SK-N-SH (cell line): ENCODE results near the gene SLC20A1. TPM values are rescaled to one million over a fixed set of nuclear protein-coding genes. Genes with fewer than 3 reads are reported as not detected.

Experiments used
- CTCF ChIA-PET: fragments of 300-600, 350-600 bp; formaldehyde crosslinking; extraction: SDS; loops from one replicate; lab custom pipeline; 2021; lab: Yijun Ruan, JAX
- POLR2A ChIA-PET: fragments of 350-600 bp; sonication (Branson Sonifier 250); formaldehyde crosslinking; extraction: SDS; loops from one replicate; lab custom pipeline; 2020; ENCODE audit warnings: antibody characterized with exemption, inconsistent platforms; lab: Yijun Ruan, JAX
- DNase-seq: peaks from one replicate; pipeline ENCODE4 v3.0.0; 2012
- H2AFZ ChIP-seq: fragments of 200-600 bp; sonication (generic); 2 replicates; pipeline ENCODE4 v1.8.1; 2016; ENCODE audit warnings: antibody characterized with exemption, mild to moderate bottlenecking, low read depth
- H3F3A ChIP-seq: fragments of 200-600 bp; sonication (generic); replicated peaks from 2 replicates; pipeline ENCODE3; 2016; ENCODE audit warnings: antibody characterized with exemption, mild to moderate bottlenecking; ENCODE audit not compliant: insufficient read depth
- H3K27ac ChIP-seq, 2 experiments: fragments of 200-500 bp in 1 of 2; fragments of 200-600 bp in 1 of 2; sonication (Bioruptor generic) in 1 of 2; sonication (generic), shearing (Covaris generic) in 1 of 2; 2 replicates each; pipeline versions ENCODE4 v1.5.1 to v1.6.1; 2014 to 2016; ENCODE audit warnings: low read depth in 2 of 2, inconsistent platforms in 1 of 2, low read length in 1 of 2, mild to moderate bottlenecking in 1 of 2, mixed read lengths in 1 of 2
- H3K27me3 ChIP-seq: fragments of 200-600 bp; sonication (generic), shearing (Covaris generic); 2 replicates; pipeline ENCODE4 v1.6.1; 2016; ENCODE audit warnings: mixed run types; ENCODE audit not compliant: insufficient read depth
- H3K36me3 ChIP-seq, 2 experiments: fragments of 200-500 bp in 1 of 2; fragments of 200-600 bp in 1 of 2; sonication (Bioruptor generic) in 1 of 2; sonication (generic) in 1 of 2; replicated peaks in 1 of 2; 2 replicates each; pipeline versions ENCODE3 to v1.5.1; 2014 to 2016; ENCODE audit warnings: low read length in 1 of 2, mild to moderate bottlenecking in 1 of 2; ENCODE audit not compliant: insufficient read depth in 2 of 2, control insufficient read depth in 1 of 2
- H3K4me1 ChIP-seq, 2 experiments: fragments of 200-500 bp in 1 of 2; fragments of 200-600 bp in 1 of 2; sonication (Bioruptor generic) in 1 of 2; sonication (generic), shearing (Covaris generic) in 1 of 2; 2 replicates each; pipeline versions ENCODE4 v1.5.1 to v1.6.1; 2014 to 2016; ENCODE audit warnings: low read depth in 1 of 2, low read length in 1 of 2, mixed run types in 1 of 2; ENCODE audit not compliant: insufficient read depth in 2 of 2, control insufficient read depth in 1 of 2
- H3K4me2 ChIP-seq: fragments of 200-600 bp; sonication (generic), shearing (Covaris generic); 2 replicates; pipeline ENCODE4 v1.6.1; 2017; ENCODE audit warnings: mixed run types
- H3K4me3 ChIP-seq, 2 experiments: fragments of 200-500 bp in 1 of 2; fragments of 200-600 bp in 1 of 2; sonication (Bioruptor generic) in 1 of 2; sonication (generic), shearing (Covaris generic) in 1 of 2; 2 replicates each; pipeline versions ENCODE4 v1.5.1 to v1.8.1; 2014 to 2016; ENCODE audit warnings: low read depth in 2 of 2, inconsistent platforms in 1 of 2, low read length in 1 of 2, mild to moderate bottlenecking in 1 of 2, mixed read lengths in 1 of 2, moderate library complexity in 1 of 2
- H3K79me2 ChIP-seq: fragments of 200-600 bp; sonication (generic); 2 replicates; pipeline ENCODE4 v1.8.1; 2017; ENCODE audit warnings: mild to moderate bottlenecking; ENCODE audit not compliant: insufficient read depth
- H3K9ac ChIP-seq: fragments of 200-600 bp; sonication (generic); 2 replicates; pipeline ENCODE4 v1.6.1; 2017; ENCODE audit warnings: mixed run types
- H3K9me2 ChIP-seq: fragments of 200-600 bp; sonication (generic); 2 replicates; pipeline ENCODE4 v1.6.1; 2017; ENCODE audit warnings: mixed run types
- H3K9me3 ChIP-seq: fragments of 200-600 bp; sonication (generic); 2 replicates; pipeline ENCODE4 v1.6.1; 2017; ENCODE audit warnings: mixed run types, mild to moderate bottlenecking, moderate library complexity
- H4K20me1 ChIP-seq: fragments of 200-600 bp; sonication (generic); 2 replicates; pipeline ENCODE4 v1.6.1; 2017; ENCODE audit warnings: mild to moderate bottlenecking, mixed run types; ENCODE audit not compliant: insufficient read depth
- CHD2 ChIP-seq: fragments of 150-350 bp; IDR thresholded peaks from 2 replicates; pipeline ENCODE4 v1.6.1; 2018; ENCODE audit warnings: low read length; ENCODE audit not compliant: partially characterized antibody
- EP300 ChIP-seq, 2 experiments: IDR thresholded peaks; 2 replicates each; pipeline versions ENCODE4 v1.4.0 to v1.6.1; 2012; ENCODE audit warnings: borderline replicate concordance in 1 of 2, low read depth in 1 of 2, low read length in 1 of 2
- EZH2phosphoT487 ChIP-seq: fragments of 200-600 bp; sonication (generic); IDR thresholded peaks from 2 replicates; pipeline ENCODE4 v1.6.1; 2017; ENCODE audit warnings: low read depth, mixed run types, mild to moderate bottlenecking, antibody characterized with exemption, moderate library complexity, borderline replicate concordance
- FOSL2 ChIP-seq: IDR thresholded peaks from 2 replicates; pipeline ENCODE4 v1.4.0; 2012; ENCODE audit warnings: low read depth, mild to moderate bottlenecking, moderate library complexity, borderline replicate concordance
- FOXM1 ChIP-seq: IDR thresholded peaks from 2 replicates; pipeline ENCODE4 v1.4.0; 2012; ENCODE audit warnings: low read depth, mild to moderate bottlenecking
- GABPA ChIP-seq: IDR thresholded peaks from 2 replicates; pipeline ENCODE4 v1.4.0; 2012; ENCODE audit warnings: low read depth, mild to moderate bottlenecking
- GATA2 ChIP-seq: sonication (generic); formaldehyde crosslinking; IDR thresholded peaks from 2 replicates; pipeline ENCODE4 v1.5.0; 2020; ENCODE audit warnings: mild to moderate bottlenecking, missing genetic modification reagents
- MAX ChIP-seq: IDR thresholded peaks from 2 replicates; pipeline ENCODE4 v1.4.0; 2012; ENCODE audit warnings: low read depth
- MEF2A ChIP-seq: IDR thresholded peaks from 2 replicates; pipeline ENCODE4 v1.4.0; 2012; ENCODE audit warnings: low read depth, borderline replicate concordance
- NFIC ChIP-seq: IDR thresholded peaks from 2 replicates; pipeline ENCODE4 v1.4.0; 2012; ENCODE audit warnings: borderline replicate concordance
- NRF1 ChIP-seq: IDR thresholded peaks from 2 replicates; pipeline ENCODE4 v1.6.1; 2012; ENCODE audit warnings: low read depth, mild to moderate bottlenecking, low read length
- POLR2AphosphoS5 ChIP-seq: IDR thresholded peaks from 2 replicates; pipeline ENCODE4 v1.6.1; 2012; ENCODE audit warnings: low read depth, low read length
- REST ChIP-seq: IDR thresholded peaks from 2 replicates; pipeline ENCODE4 v1.6.1; 2012; ENCODE audit warnings: mild to moderate bottlenecking, low read depth, low read length, moderate library complexity
- SIN3A ChIP-seq: IDR thresholded peaks from 2 replicates; pipeline ENCODE4 v1.6.1; 2012; ENCODE audit warnings: low read depth, mild to moderate bottlenecking, low read length, moderate library complexity, borderline replicate concordance
- SMC3 ChIP-seq: IDR thresholded peaks from 2 replicates; pipeline ENCODE4 v1.6.1; 2012; ENCODE audit warnings: low read depth, low read length, improper control_type of control experiment
- TCF12 ChIP-seq: IDR thresholded peaks from 2 replicates; pipeline ENCODE4 v1.4.0; 2012
- TEAD4 ChIP-seq: IDR thresholded peaks from 2 replicates; pipeline ENCODE4 v1.4.0; 2012; ENCODE audit warnings: mild to moderate bottlenecking, borderline replicate concordance; ENCODE audit not compliant: insufficient read depth
- USF1 ChIP-seq: IDR thresholded peaks from 2 replicates; pipeline ENCODE4 v1.4.0; 2012; ENCODE audit warnings: low read depth, borderline replicate concordance
- YY1 ChIP-seq: IDR thresholded peaks from 2 replicates; pipeline ENCODE4 v1.4.0; 2012; ENCODE audit warnings: low read depth, mild to moderate bottlenecking
- WGBS: methylation state at CpG from one replicate; pipeline ENCODE4 v1.1.6; 2017; ENCODE audit warnings: low lambda C conversion rate; 5-methylcytosine and 5-hydroxymethylcytosine counted together
- polyA plus RNA-seq, 3 experiments: library from polyadenylated mRNA; depleted of rRNA; stranded (reverse); fragments of >200 nt; gene quantifications; 2 replicates each; pipeline ENCODE4 v1.2.3, GENCODE V29; 2012

Gene SLC20A1
- polyA plus RNA-seq, 1 of the 3 experiments (the other 2 are of a cell fraction): 56.3 TPM

- H3K4me3 ChIP-seq: no peak overlapping the region
- no peak for TF ChIP-seq EZH2phosphoT487
- no peak for TF ChIP-seq GABPA
- no peak for TF ChIP-seq TCF12
- no peak for TF ChIP-seq USF1
- TF ChIP-seq SIN3A: no peak
- no peak for TF ChIP-seq NFIC
- no peak for TF ChIP-seq EP300 (IDR thresholded peaks at IDR 0.05; ENCODE audit: borderline replicate concordance in 1 of 2, low read depth in 1 of 2, low read length in 1 of 2)
- no peak for TF ChIP-seq YY1
- TF ChIP-seq REST: no peak
- TF ChIP-seq GATA2: no peak
- no peak for TF ChIP-seq CHD2
- TF ChIP-seq FOSL2: no peak
- TF ChIP-seq, all 33 proteins: peak for 0
- no peak for DNase-seq
- Histone ChIP-seq H3F3A (peaks cover 10% of the 10 kb centered on the region), H3K27ac (no peak overlapping the region), H3K36me3 (no peaks in the 10 kb centered on the region), H3K9me3 (no peaks in the 10 kb centered on the region), H3K9ac (no peak overlapping the region), H2AFZ (no peak overlapping the region), H3K9me2 (no peaks in the 10 kb centered on the region), H3K4me1 (peaks cover 9 to 13% of the 10 kb centered on the region in 2 experiments; a peak in 3 of 4 replicates), H3K79me2 (no peaks in the 10 kb centered on the region), H3K27me3 (no peaks in the 10 kb centered on the region), H4K20me1 (no peaks in the 10 kb centered on the region), H3K4me2 (no peak overlapping the region)
- ChIA-PET POLR2A (interaction anchor here (1.2 kb wide), 1 partner anchor 11 kb away, joined by 3 read pairs; the partner anchor contains the start of gene SLC20A1), CTCF (interaction anchor here (0.6 to 15.2 kb wide), 6 partner anchors 10 to 92 kb away, joined by 3 to 179 read pairs (median 3); no protein-coding TSS in a partner anchor)
- 94% methylated on average over 15 of the region's 16 CpGs for WGBS
Measured at GRCh38 chr2:112634153-112634873, 11.4 kb upstream of the SLC20A1 start.

GRCh38 chr2:112634874-112635157 lies 10.9 kb upstream of the SLC20A1 start:
- Histone ChIP-seq H3K27ac (no peak overlapping the region), H3K9ac (no peak overlapping the region), H3K4me1 (peaks cover 9 to 15% of the 10 kb centered on the region in 2 experiments; a peak in 3 of 4 replicates), H3K9me2 (no peaks in the 10 kb centered on the region), H2AFZ (no peak overlapping the region), H3K4me2 (no peak overlapping the region), H3K27me3 (no peaks in the 10 kb centered on the region), H3K36me3 (no peaks in the 10 kb centered on the region), H3K9me3 (no peaks in the 10 kb centered on the region), H4K20me1 (no peaks in the 10 kb centered on the region), H3K4me3 (no peak overlapping the region), H3F3A (peaks cover 15% of the 10 kb centered on the region), H3K79me2 (no peaks in the 10 kb centered on the region)
- CTCF ChIA-PET: interaction anchor here (1.4 to 15.2 kb wide), 4 partner anchors 10 to 92 kb away, joined by 3 to 179 read pairs (median 4); no protein-coding TSS in a partner anchor
- 93% methylated on average over 6 of the region's 6 CpGs for WGBS
- no peak for DNase-seq
- POLR2A ChIA-PET: no interaction called here
- TF ChIP-seq POLR2AphosphoS5 (no peak), NRF1 (no peak), FOXM1 (no peak), MEF2A (no peak), TEAD4 (no peak), GABPA (no peak), YY1 (no peak), SMC3 (no peak), MAX (no peak), GATA2 (no peak)
